Measurements from ENCODE around the gene MARCHF3.

The MARCHF3 gene

DNA sequence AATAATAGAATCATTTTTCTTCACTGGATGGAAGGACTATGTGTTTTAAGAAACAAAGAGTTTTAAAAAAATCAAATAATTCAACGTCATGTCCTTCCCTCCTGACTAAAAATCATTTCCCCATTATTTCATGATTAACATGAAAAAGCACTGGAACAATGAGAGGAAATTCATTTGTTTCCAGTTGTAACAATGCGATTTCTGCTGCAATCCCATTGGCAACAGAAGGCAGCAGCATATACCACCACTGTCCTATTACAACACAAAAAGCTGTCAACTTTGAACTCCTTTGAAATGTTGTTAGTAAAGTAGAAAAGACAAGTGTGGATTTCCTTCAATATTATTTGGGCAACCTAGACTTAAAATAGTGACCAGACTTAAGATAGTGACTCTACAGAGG, 39.9 kb upstream of the MARCHF3 start:
- DNase-seq (ENCODE audit: low spot score): no peak
- TF ChIP-seq, protein P1, sequence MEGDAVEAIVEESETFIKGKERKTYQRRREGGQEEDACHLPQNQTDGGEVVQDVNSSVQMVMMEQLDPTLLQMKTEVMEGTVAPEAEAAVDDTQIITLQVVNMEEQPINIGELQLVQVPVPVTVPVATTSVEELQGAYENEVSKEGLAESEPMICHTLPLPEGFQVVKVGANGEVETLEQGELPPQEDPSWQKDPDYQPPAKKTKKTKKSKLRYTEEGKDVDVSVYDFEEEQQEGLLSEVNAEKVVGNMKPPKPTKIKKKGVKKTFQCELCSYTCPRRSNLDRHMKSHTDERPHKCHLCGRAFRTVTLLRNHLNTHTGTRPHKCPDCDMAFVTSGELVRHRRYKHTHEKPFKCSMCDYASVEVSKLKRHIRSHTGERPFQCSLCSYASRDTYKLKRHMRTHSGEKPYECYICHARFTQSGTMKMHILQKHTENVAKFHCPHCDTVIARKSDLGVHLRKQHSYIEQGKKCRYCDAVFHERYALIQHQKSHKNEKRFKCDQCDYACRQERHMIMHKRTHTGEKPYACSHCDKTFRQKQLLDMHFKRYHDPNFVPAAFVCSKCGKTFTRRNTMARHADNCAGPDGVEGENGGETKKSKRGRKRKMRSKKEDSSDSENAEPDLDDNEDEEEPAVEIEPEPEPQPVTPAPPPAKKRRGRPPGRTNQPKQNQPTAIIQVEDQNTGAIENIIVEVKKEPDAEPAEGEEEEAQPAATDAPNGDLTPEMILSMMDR (IDR thresholded peaks at IDR 0.05; ENCODE audit: extremely low read depth, missing control alignments): no peak

DNA sequence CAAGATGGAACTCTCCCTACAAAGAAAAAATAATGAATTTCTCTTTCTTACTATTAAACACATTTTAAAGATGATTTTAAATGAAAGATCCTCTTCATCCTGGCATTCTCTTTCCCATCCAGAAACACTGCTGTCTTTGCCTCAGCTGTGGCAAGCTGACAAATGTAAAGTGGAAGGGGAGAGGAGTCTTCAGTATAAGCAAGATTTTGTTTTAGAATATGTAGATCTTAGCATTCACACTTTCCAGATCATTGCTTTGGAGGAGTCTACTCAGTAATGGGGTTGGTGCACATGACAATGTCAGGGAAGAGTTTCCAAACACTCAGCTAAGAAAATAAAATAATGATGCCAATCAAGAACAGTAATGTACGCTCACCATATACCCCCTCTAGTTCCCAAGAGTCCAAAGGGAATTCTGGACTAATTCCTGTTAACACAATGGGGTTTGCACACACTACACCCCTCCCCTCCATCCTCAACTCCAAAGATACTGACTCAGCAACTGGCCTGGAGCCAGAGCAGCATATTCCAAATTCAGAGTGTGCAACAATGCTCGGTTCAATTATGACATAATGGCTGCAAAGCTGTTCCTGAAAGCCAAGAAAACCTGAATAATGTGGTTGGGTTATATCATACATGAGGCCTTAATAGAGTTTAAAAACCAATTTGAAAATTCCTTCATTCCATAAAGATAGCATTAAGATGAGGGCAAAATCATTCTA, 38.3 kb upstream of the MARCHF3 start:
- TF ChIP-seq, protein P1 (IDR thresholded peaks at IDR 0.05; ENCODE audit: extremely low read depth, missing control alignments): no peak
- no peak for DNase-seq (ENCODE audit: low spot score)

DNA sequence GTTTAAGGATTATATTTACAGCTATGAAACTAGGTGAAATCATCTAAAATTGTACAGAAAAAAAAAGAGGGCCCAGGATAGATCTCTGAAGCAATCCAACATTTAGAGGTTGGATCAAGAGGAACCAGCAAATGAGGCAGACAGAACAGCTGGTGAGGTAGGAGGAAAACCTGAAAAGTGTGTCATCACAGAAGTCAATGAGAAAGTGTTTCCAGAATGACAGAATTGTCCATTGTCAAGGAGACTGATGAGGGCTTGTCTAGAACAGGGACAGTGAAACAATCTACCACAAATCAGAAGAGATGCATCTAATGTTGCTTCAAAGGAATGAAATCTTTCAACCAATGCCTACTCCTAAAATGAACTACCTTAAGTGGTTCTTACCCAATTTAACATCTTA, 36.4 kb upstream of the MARCHF3 start:
- TF ChIP-seq, protein P1 (IDR thresholded peaks at IDR 0.05; ENCODE audit: extremely low read depth, missing control alignments): no peak
- DNase-seq (ENCODE audit: low spot score): no peak

DNA sequence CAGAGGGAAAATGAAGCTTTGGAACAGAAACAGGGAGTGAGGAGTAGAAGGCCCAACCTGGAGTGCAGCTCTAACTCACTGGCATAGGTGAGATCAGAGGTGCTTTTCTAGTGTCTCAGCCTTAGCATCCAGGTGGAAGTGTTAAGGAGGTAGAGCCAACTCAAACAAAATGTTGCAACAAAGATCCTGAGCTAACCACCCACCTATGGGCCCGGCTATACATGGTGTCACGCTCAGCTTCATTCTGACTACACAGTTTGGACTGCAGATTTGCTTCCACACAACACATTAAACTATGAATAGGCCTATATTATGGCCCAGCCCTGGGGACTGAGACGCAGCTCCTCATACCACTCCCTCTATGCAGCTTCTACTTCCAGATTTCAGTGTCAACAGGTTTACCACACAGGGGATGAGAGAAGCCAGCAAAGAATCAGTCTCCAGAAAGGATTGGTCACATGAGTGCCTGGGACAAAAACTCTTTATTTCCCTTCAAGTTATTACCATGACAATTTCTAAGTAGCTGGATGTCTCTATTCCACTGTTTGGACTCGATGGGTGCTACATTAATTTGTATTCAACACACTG, 34.0 kb upstream of the MARCHF3 start:
- TF ChIP-seq, protein P1 (IDR thresholded peaks at IDR 0.05; ENCODE audit: extremely low read depth, missing control alignments): no peak
- no peak for DNase-seq (ENCODE audit: low spot score)

DNA sequence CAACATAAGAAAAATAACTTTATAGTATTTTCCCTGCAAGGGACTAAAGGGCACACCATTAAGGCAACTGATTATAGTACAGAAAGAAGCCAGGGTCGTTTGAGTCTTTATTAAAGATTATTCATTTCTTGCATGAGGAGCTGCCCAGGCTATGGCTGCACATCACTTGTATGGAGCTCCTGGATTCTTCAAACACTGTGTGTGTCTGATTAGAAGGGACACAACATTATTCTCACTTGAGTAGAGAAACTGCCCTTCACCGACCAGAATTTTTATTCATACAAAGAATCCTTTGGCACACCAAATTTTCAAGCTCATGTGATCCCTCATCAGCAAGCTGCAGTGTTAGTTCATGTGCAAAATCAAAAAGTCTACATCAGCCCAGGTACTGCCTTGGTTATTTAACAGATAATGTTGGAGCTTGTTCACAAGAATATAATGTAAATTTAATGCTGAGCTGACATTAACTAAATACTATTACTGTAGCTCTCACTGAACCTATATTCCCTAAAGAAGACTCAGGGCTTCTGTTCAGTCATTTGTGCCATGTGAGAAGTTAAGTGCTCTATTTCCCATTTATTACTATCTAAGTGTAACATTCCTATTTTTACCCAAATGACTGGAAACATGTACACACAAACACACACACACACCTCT, 33.0 kb upstream of the MARCHF3 start:
- no peak for DNase-seq (ENCODE audit: low spot score)
- TF ChIP-seq, protein P1 (IDR thresholded peaks at IDR 0.05; ENCODE audit: extremely low read depth, missing control alignments): no peak

DNA sequence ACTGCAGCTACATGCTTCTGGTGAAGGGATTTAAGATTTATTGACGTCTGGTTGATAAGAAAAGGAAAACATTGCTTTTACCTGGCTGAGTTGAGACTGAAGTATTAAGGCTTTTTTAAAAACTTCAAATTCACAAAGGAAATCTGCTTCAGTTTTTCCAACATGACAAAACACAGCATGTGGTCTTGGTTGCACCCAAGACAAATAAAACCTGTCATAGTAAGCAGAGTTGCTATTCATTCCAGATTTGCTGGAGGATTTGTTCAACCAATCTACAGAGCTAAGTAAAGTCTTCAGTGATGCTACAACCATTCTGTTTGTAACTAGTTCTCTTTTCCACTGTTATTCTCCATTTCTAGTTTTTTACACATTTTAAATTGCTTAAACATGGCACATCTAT, 31.6 kb upstream of the MARCHF3 start:
- TF ChIP-seq, protein P1 (IDR thresholded peaks at IDR 0.05; ENCODE audit: extremely low read depth, missing control alignments): no peak
- no peak for DNase-seq (ENCODE audit: low spot score)

DNA sequence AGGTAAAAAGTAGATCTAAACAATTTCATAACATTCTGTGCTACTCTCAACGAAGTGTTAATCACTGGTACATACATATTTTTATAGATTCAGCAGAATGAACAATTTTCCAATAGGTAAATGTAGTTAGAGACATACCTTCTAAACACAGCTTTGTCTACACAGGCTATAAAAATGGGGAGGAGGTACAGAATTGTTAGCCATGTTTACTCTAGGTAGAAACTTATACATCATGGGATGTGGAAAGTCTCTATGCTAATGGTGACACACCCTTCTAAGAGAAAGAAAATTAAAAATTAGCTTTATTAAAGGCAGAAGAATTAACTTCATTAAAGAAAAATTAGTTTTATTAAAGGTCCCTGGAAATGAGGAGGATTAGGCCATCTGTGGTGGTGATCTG, 31.2 kb upstream of the MARCHF3 start:
- TF ChIP-seq, protein P1 (IDR thresholded peaks at IDR 0.05; ENCODE audit: extremely low read depth, missing control alignments): no peak

More for the DNA sequence above, 31.2 kb upstream of the MARCHF3 start:
- DNase-seq (ENCODE audit: low spot score): no peak

Data from GM20000 (cell line).